Testis (tissue), 2 donors: ENCODE results near the gene DRAXIN.

Source experiments
- CTCF ChIP-seq, 3 experiments: fragments of 450-650 bp in 2 of 3; fragments of 200-600 bp in 1 of 3; sonication (generic) in 1 of 3; IDR thresholded peaks; one replicate each; pipeline ENCODE4 v1.5.1; 2016 to 2019; ENCODE audit warnings: antibody characterized with exemption in 3 of 3, mild to moderate bottlenecking in 2 of 3, moderate library complexity in 1 of 3
- POLR2A ChIP-seq: fragments of 450-650 bp; IDR thresholded peaks from one replicate; pipeline ENCODE4 v1.6.1; 2017; ENCODE audit warnings: antibody characterized with exemption, mild to moderate bottlenecking, moderate library complexity

GRCh38 chr1:11744287-11744686 is 52.8 kb downstream of the DRAXIN start:
- TF ChIP-seq CTCF (IDR thresholded peaks at IDR 0.05), result no peak
- no peak for TF ChIP-seq POLR2A
